Activated CD4-positive, alpha-beta memory T cell treated with anti-CD3 and anti-CD28 coated beads, Interleukin-2, amount 10 ng/mL, durations not matched to agents 7 days and 5 days (primary cell): ENCODE data around the gene TIMM22. TPM values are rescaled to one million over a fixed set of nuclear protein-coding genes. Genes with fewer than 3 reads are reported as not detected.
"Not testable (repeated sequence)": the region's sequence is repeated elsewhere in the genome, so short reads cannot be mapped to it uniquely, and the experiment has no call there.

ENCODE experiments used
- CTCF ChIA-PET: fragments of 350-600 bp; sonication (Branson Sonifier 250); formaldehyde crosslinking; loops from one replicate; lab custom pipeline; 2021; ENCODE audit warnings: antibody characterized with exemption, inconsistent platforms; lab: Charles Lee
- POLR2A ChIA-PET: fragments of 350-600 bp; sonication (Branson Sonifier 250); formaldehyde crosslinking; loops from one replicate; lab custom pipeline; 2021; ENCODE audit warnings: antibody characterized with exemption; lab: Charles Lee
- DNase-seq: peaks from one replicate; pipeline ENCODE4 v3.0.0-alpha.2; 2020
- H3K27ac Mint-ChIP-seq: one replicate; pipeline ENCODE4 v1.8.0; 2021; ENCODE audit warnings: mild to moderate bottlenecking, mixed read lengths
- H3K27me3 Mint-ChIP-seq: one replicate; pipeline ENCODE4 v1.8.0; 2021; ENCODE audit warnings: mixed read lengths
- H3K36me3 Mint-ChIP-seq: one replicate; pipeline ENCODE4 v1.8.0; 2021; ENCODE audit warnings: low read depth, mixed read lengths
- H3K4me1 Mint-ChIP-seq: one replicate; pipeline ENCODE4 v1.8.0; 2021; ENCODE audit warnings: mixed read lengths
- H3K4me3 Mint-ChIP-seq: one replicate; pipeline ENCODE4 v1.8.0; 2021; ENCODE audit warnings: mild to moderate bottlenecking, mixed read lengths
- H3K9me3 Mint-ChIP-seq: one replicate; pipeline ENCODE4 v1.8.0; 2021; ENCODE audit warnings: mixed read lengths
- total RNA-seq, 2 experiments: library from RNA; stranded (reverse); gene quantifications; one replicate each; pipeline ENCODE4 v1.2.3, GENCODE V29; 2021

TIMM22 gene
- total RNA-seq, 2 experiments from 2014 or later = 8.1 to 8.2 TPM

- CTCF ChIA-PET = interaction anchor here (1.3 kb wide), 1 partner anchor 10 kb away, joined by 3 read pairs; no protein-coding TSS in a partner anchor
- Mint-ChIP-seq H3K27me3 (no peaks in the 10 kb centered on the region), H3K4me3 (no peak overlapping the region), H3K36me3 (peaks cover 42% of the 10 kb centered on the region), H3K27ac (no peak overlapping the region), H3K4me1 (no peaks in the 10 kb centered on the region), H3K9me3 (peaks cover 5% of the 10 kb centered on the region)
- no peak for DNase-seq
- POLR2A ChIA-PET = no interaction called here
Measured at GRCh38 chr17:1045456-1045855, 48.5 kb downstream of the TIMM22 start.

- ChIA-PET POLR2A (no interaction called here), CTCF (interaction anchor here (0.8 kb wide), 1 partner anchor 9 kb away, joined by 4 read pairs; no protein-coding TSS in a partner anchor)
- no peak for DNase-seq
- Mint-ChIP-seq H3K27ac (no peak overlapping the region), H3K36me3 (peaks cover 35% of the 10 kb centered on the region), H3K4me3 (no peak overlapping the region), H3K27me3 (no peaks in the 10 kb centered on the region), H3K9me3 (peaks cover 5% of the 10 kb centered on the region), H3K4me1 (no peaks in the 10 kb centered on the region)
Measured at GRCh38 chr17:1047177-1047878, 50.4 kb downstream of the TIMM22 start.

- H3K9me3 Mint-ChIP-seq = no peaks in the 10 kb centered on the region
- H3K4me1 Mint-ChIP-seq = no peaks in the 10 kb centered on the region
- CTCF ChIA-PET = interaction anchor here (0.8 kb wide), 1 partner anchor 8 kb away, joined by 4 read pairs; no protein-coding TSS in a partner anchor
- POLR2A ChIA-PET = no interaction called here
- no peak overlapping the region for H3K27ac Mint-ChIP-seq
- DNase-seq = no peak
- no peaks in the 10 kb centered on the region for H3K27me3 Mint-ChIP-seq
- no peak overlapping the region for H3K4me3 Mint-ChIP-seq
- H3K36me3 Mint-ChIP-seq = peaks cover 28% of the 10 kb centered on the region
Measured at GRCh38 chr17:1047879-1048470, 51.0 kb downstream of the TIMM22 start.

- H3K4me3 Mint-ChIP-seq, H3K27me3 Mint-ChIP-seq, CTCF ChIA-PET, DNase-seq, H3K9me3 Mint-ChIP-seq, H3K27ac Mint-ChIP-seq, POLR2A ChIA-PET, H3K4me1 Mint-ChIP-seq: not testable (repeated sequence)
- H3K36me3 Mint-ChIP-seq = peaks cover 30% of the 10 kb centered on the region
Measured at GRCh38 chr17:1048516-1049115, 51.7 kb downstream of the TIMM22 start.

GRCh38 chr17:1049446-1050225 lies 52.7 kb downstream of the TIMM22 start:
- ChIA-PET POLR2A (no interaction called here), CTCF (interaction anchor here (1.8 kb wide), 1 partner anchor 9 kb away, joined by 9 read pairs; no protein-coding TSS in a partner anchor)
- Mint-ChIP-seq H3K9me3 (no peaks in the 10 kb centered on the region), H3K27ac (no peak overlapping the region), H3K36me3 (peaks cover 33% of the 10 kb centered on the region), H3K4me1 (no peaks in the 10 kb centered on the region), H3K27me3 (no peaks in the 10 kb centered on the region), H3K4me3 (no peak overlapping the region)
- no peak for DNase-seq

GRCh38 chr17:1050246-1050995 lies 53.5 kb downstream of the TIMM22 start:
- ChIA-PET CTCF (interaction anchor here (1.8 kb wide), 1 partner anchor 8 kb away, joined by 9 read pairs; no protein-coding TSS in a partner anchor), POLR2A (no interaction called here)
- Mint-ChIP-seq H3K36me3 (peaks cover 32% of the 10 kb centered on the region), H3K27ac (no peak overlapping the region), H3K4me3 (no peak overlapping the region), H3K9me3 (no peaks in the 10 kb centered on the region), H3K4me1 (no peaks in the 10 kb centered on the region), H3K27me3 (no peaks in the 10 kb centered on the region)
- no peak for DNase-seq

GRCh38 chr17:1050996-1051925 lies 54.3 kb downstream of the TIMM22 start:
- H3K4me3 Mint-ChIP-seq = no peak overlapping the region
- no peaks in the 10 kb centered on the region for H3K4me1 Mint-ChIP-seq
- no peaks in the 10 kb centered on the region for H3K9me3 Mint-ChIP-seq
- peaks cover 30% of the 10 kb centered on the region for H3K36me3 Mint-ChIP-seq
- no peaks in the 10 kb centered on the region for H3K27me3 Mint-ChIP-seq
- POLR2A ChIA-PET = no interaction called here
- no peak for DNase-seq
- H3K27ac Mint-ChIP-seq = no peak overlapping the region
- CTCF ChIA-PET = no interaction called here

Other genes starting within 250 kb of the TIMM22 start
- 10 to 100 TPM; 23.1 to 25.6 TPM for gene GEMIN4, start 244.9 kb upstream of the TIMM22 start, total RNA-seq
- gene GLOD4, start 214.8 kb upstream of the TIMM22 start, total RNA-seq = 10 to 100 TPM; 46.0 to 54.1 TPM
- gene MRM3, start 214.8 kb upstream of the TIMM22 start, total RNA-seq = 10 to 100 TPM; 12.8 to 15.8 TPM
- under 1 TPM; 0.23 to 0.30 TPM for gene NXN, start 17.4 kb upstream of the TIMM22 start, total RNA-seq
- 100 to 1,000 TPM; 144 to 145 TPM for gene ABR, start 182.9 kb downstream of the TIMM22 start, total RNA-seq